ENCODE results near the gene PDE1A.

Gene PDE1A

GRCh38 chr2:182359027-182359989, 67.5 kb downstream of the PDE1A start:
- DNase-seq (ENCODE audit: low read depth in 2 of 2) = no peak

- no peak for DNase-seq (ENCODE audit: low read depth in 2 of 2)
These were observed 68.2 kb downstream of the PDE1A start for GRCh38 chr2:182358601-182359000.

GRCh38 chr2:182355815-182356214, 71.0 kb downstream of the PDE1A start:
- no peak for DNase-seq (ENCODE audit: low read depth in 2 of 2)

GRCh38 chr2:182351427-182351826, 75.4 kb downstream of the PDE1A start:
- no peak for DNase-seq (ENCODE audit: low read depth in 2 of 2)

- DNase-seq (ENCODE audit: low read depth in 2 of 2) = no peak
These were observed 77.6 kb downstream of the PDE1A start for GRCh38 chr2:182349268-182349667.

GRCh38 chr2:182345384-182345783, 81.5 kb downstream of the PDE1A start:
- DNase-seq (ENCODE audit: low read depth in 2 of 2) = no peak

GRCh38 chr2:182330451-182331305, 96.2 kb downstream of the PDE1A start:
- DNase-seq (ENCODE audit: low read depth in 2 of 2) = no peak

- no peak for DNase-seq (ENCODE audit: low read depth in 2 of 2)
These were observed 102.2 kb downstream of the PDE1A start for GRCh38 chr2:182324665-182325064.

GRCh38 chr2:182321096-182321495, 105.7 kb downstream of the PDE1A start:
- no peak for DNase-seq (ENCODE audit: low read depth in 2 of 2)

GRCh38 chr2:182319556-182320505, 107.0 kb downstream of the PDE1A start:
- DNase-seq (ENCODE audit: low read depth in 2 of 2) = no peak

GRCh38 chr2:182318466-182319220, 108.2 kb downstream of the PDE1A start:
- no peak for DNase-seq (ENCODE audit: low read depth in 2 of 2)

- DNase-seq (ENCODE audit: low read depth in 2 of 2) = no peak
These were observed 109.9 kb downstream of the PDE1A start for GRCh38 chr2:182316950-182317349.

- no peak for DNase-seq (ENCODE audit: low read depth in 2 of 2)
These were observed 123.9 kb downstream of the PDE1A start for GRCh38 chr2:182302972-182303371.

GRCh38 chr2:182302174-182302573, 124.7 kb downstream of the PDE1A start:
- no peak for DNase-seq (ENCODE audit: low read depth in 2 of 2)

- DNase-seq (ENCODE audit: low read depth in 2 of 2) = no peak
These were observed 125.7 kb downstream of the PDE1A start for GRCh38 chr2:182301093-182301492.

GRCh38 chr2:182300608-182301007, 126.2 kb downstream of the PDE1A start:
- DNase-seq (ENCODE audit: low read depth in 2 of 2) = no peak

- DNase-seq (ENCODE audit: low read depth in 2 of 2) = no peak
These were observed 127.2 kb downstream of the PDE1A start for GRCh38 chr2:182299632-182300031.

GRCh38 chr2:182298456-182298855, 128.4 kb downstream of the PDE1A start:
- no peak for DNase-seq (ENCODE audit: low read depth in 2 of 2)

- DNase-seq (ENCODE audit: low read depth in 2 of 2) = no peak
These were observed 135.5 kb downstream of the PDE1A start for GRCh38 chr2:182291296-182291695.

GRCh38 chr2:182283512-182283911, 143.3 kb downstream of the PDE1A start:
- no peak for DNase-seq (ENCODE audit: low read depth in 2 of 2)

GRCh38 chr2:182281276-182281675, 145.6 kb downstream of the PDE1A start:
- DNase-seq (ENCODE audit: low read depth in 2 of 2) = no peak
